ENCODE measurements around the gene NRDE2.

The NRDE2 gene

GRCh38 chr14:90239139-90239538 lies 92.6 kb downstream of the NRDE2 start:
- TF ChIP-seq TCF12 (IDR thresholded peaks at IDR 0.05; ENCODE audit: low read depth) = no peak
- no peak for TF ChIP-seq YY1 (IDR thresholded peaks at IDR 0.05; ENCODE audit: low read depth)
- TF ChIP-seq CEBPB (IDR thresholded peaks at IDR 0.05) = no peak
- TF ChIP-seq MAX (IDR thresholded peaks at IDR 0.05) = no peak
- no peak for TF ChIP-seq RAD21 (IDR thresholded peaks at IDR 0.05; ENCODE audit: low read depth)

GRCh38 chr14:90235179-90235976 lies 96.4 kb downstream of the NRDE2 start:
- TF ChIP-seq CEBPB (IDR thresholded peaks at IDR 0.05) (no peak), ZBTB7A (IDR thresholded peaks at IDR 0.05; ENCODE audit: low read depth) (no peak), TAF1 (IDR thresholded peaks at IDR 0.05; ENCODE audit: low read depth) (no peak), RAD21 (IDR thresholded peaks at IDR 0.05; ENCODE audit: low read depth) (peak; percentile 90), USF1 (IDR thresholded peaks at IDR 0.05) (peak; percentile 44), EGR1 (IDR thresholded peaks at IDR 0.05) (no peak), TEAD4 (IDR thresholded peaks at IDR 0.05) (peak; percentile 24), MAX (IDR thresholded peaks at IDR 0.05) (peak; percentile 95)

- TF ChIP-seq TEAD4 (IDR thresholded peaks at IDR 0.05) = no peak
- no peak for TF ChIP-seq FOXM1 (IDR thresholded peaks at IDR 0.05; ENCODE audit: borderline replicate concordance, low read depth)
- TF ChIP-seq CEBPB (IDR thresholded peaks at IDR 0.05) = no peak
- TF ChIP-seq MAX (IDR thresholded peaks at IDR 0.05) = no peak
- no peak for TF ChIP-seq NFIC (IDR thresholded peaks at IDR 0.05)
- TF ChIP-seq EP300 (IDR thresholded peaks at IDR 0.05; ENCODE audit: borderline replicate concordance) = no peak
- no peak for TF ChIP-seq TAF1 (IDR thresholded peaks at IDR 0.05; ENCODE audit: low read depth)
- TF ChIP-seq RAD21 (IDR thresholded peaks at IDR 0.05; ENCODE audit: low read depth) = no peak
- no peak for TF ChIP-seq REST (IDR thresholded peaks at IDR 0.05; ENCODE audit: low read depth)
- TF ChIP-seq CREB1 (IDR thresholded peaks at IDR 0.05; ENCODE audit: low read depth) = no peak
- TF ChIP-seq TCF12 (IDR thresholded peaks at IDR 0.05; ENCODE audit: low read depth) = no peak
- no peak for TF ChIP-seq EGR1 (IDR thresholded peaks at IDR 0.05)
- TF ChIP-seq ZBTB7A (IDR thresholded peaks at IDR 0.05; ENCODE audit: low read depth) = no peak
- no peak for TF ChIP-seq USF1 (IDR thresholded peaks at IDR 0.05)
- no peak for TF ChIP-seq YY1 (IDR thresholded peaks at IDR 0.05; ENCODE audit: low read depth)
Observed at GRCh38 chr14:90228478-90228877, 103.3 kb downstream of the NRDE2 start.
